SW 1271 (cell line): ENCODE results near the gene SEC61B.

Experiments used
- DNase-seq, 2 experiments: peaks; one replicate each; lab custom pipeline; 2025; lab: John Stamatoyannopoulos, UW

The SEC61B gene

GRCh38 chr9:99274016-99274415 is 51.9 kb downstream of the SEC61B start:
- DNase-seq, result no peak

GRCh38 chr9:99274495-99274894 is 52.4 kb downstream of the SEC61B start:
- no peak for DNase-seq
